Natural killer cell (primary cell): ENCODE data around the gene CCR5AS.
"Not testable (repeated sequence)": the region's sequence is repeated elsewhere in the genome, so short reads cannot be mapped to it uniquely, and the experiment has no call there.

Source experiments
- ATAC-seq, 3 donors: fragments of 150-1000 bp in 2 of 3; fragments of 200-7000 bp in 1 of 3; cut with Tn5 transposase; 1 replicate in 1 of 3; 2 replicates in 2 of 3; pipeline ENCODE4 v1.10.0; 2021; ENCODE audit warnings: mild to moderate bottlenecking in 2 of 3, moderate library complexity in 2 of 3
- DNase-seq, 2 donors: peaks; one replicate each; pipeline versions ENCODE4 v3.0.0 to v3.0.0-alpha.2; 2013 to 2021; ENCODE audit warnings: mixed read lengths in 1 of 2
- H3K27ac ChIP-seq: one replicate; pipeline ENCODE4 v1.5.1; 2013; ENCODE audit warnings: mild to moderate bottlenecking, low read length
- H3K27me3 ChIP-seq: one replicate; pipeline ENCODE4 v1.6.1; 2013; ENCODE audit warnings: low read length; ENCODE audit not compliant: control insufficient read depth, insufficient read depth
- H3K36me3 ChIP-seq: one replicate; pipeline ENCODE4 v1.6.1; 2013; ENCODE audit warnings: low read length; ENCODE audit not compliant: control insufficient read depth, insufficient read depth
- H3K4me1 ChIP-seq: one replicate; pipeline ENCODE4 v1.6.1; 2013; ENCODE audit warnings: low read length; ENCODE audit not compliant: control insufficient read depth, insufficient read depth
- H3K4me3 ChIP-seq: one replicate; pipeline ENCODE4 v1.5.1; 2013; ENCODE audit warnings: low read length
- H3K9me3 ChIP-seq: one replicate; pipeline ENCODE4 v1.6.1; 2013; ENCODE audit warnings: low read length; ENCODE audit not compliant: control insufficient read depth, insufficient read depth
- H3K27ac Mint-ChIP-seq, 2 donors: one replicate each; pipeline ENCODE4 v1.8.0; 2022; ENCODE audit warnings: mild to moderate bottlenecking in 2 of 2, mixed read lengths in 2 of 2, moderate library complexity in 1 of 2
- H3K27me3 Mint-ChIP-seq, 2 donors: one replicate each; pipeline ENCODE4 v1.8.0; 2022; ENCODE audit warnings: low read depth in 2 of 2, mixed read lengths in 2 of 2
- H3K36me3 Mint-ChIP-seq: one replicate; pipeline ENCODE4 v1.8.0; 2022; ENCODE audit warnings: mixed read lengths
- H3K4me1 Mint-ChIP-seq, 2 donors: one replicate each; pipeline ENCODE4 v1.8.0; 2022; ENCODE audit warnings: mixed read lengths in 2 of 2
- H3K4me3 Mint-ChIP-seq: one replicate; pipeline ENCODE4 v1.8.0; 2022; ENCODE audit warnings: mild to moderate bottlenecking, moderate library complexity, mixed read lengths
- H3K9me3 Mint-ChIP-seq, 2 donors: one replicate each; pipeline ENCODE4 v1.8.0; 2022; ENCODE audit warnings: mixed read lengths in 2 of 2
- WGBS: methylation state at CpG from one replicate; pipeline ENCODE4 v1.1.7; 2013; ENCODE audit warnings: missing lambda C conversion rate; ENCODE audit not compliant: insufficient coverage; 5-methylcytosine and 5-hydroxymethylcytosine counted together
- intact Hi-C: fragments of 100-400 bp; cut with micrococcal nuclease; formaldehyde crosslinking; loops from one replicate; pipeline ENCODE4 v1.14.2; 2022
- TF ChIP-seq, protein P1 (sequence below): fragments of 200-600 bp; IDR thresholded peaks from one replicate; pipeline ENCODE4 v1.8.0; 2022; ENCODE audit warnings: antibody characterized with exemption

CCR5AS gene

DNA sequence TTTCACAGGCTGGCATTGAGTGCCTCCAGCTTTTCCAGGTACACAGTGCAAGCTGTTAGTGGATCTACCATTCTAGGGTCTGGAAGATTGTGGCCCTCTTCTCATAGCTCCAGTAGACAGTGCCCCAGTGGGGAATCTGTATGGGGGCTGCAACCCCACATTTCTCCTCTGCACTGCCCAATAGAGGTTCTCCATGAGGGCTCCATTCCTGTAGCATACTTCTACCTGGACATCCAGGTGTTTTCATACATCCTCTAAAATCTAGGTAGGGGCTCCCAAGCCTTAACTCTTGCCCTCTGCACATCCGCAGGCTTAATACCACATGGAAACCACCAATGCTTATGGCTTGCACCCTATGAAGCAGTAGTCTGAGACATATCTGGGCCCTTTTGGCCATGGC, 68.0 kb downstream of the CCR5AS start:
- Histone ChIP-seq H3K27me3 (no peaks in the 10 kb centered on the region), H3K4me3 (no peak overlapping the region), H3K9me3 (peaks cover 22% of the 10 kb centered on the region), H3K27ac (no peak overlapping the region), H3K36me3 (no peaks in the 10 kb centered on the region), H3K4me1 (peaks cover 4% of the 10 kb centered on the region)
- intact Hi-C loops = no loop called here
- ATAC-seq (no peak), DNase-seq (no peak)
- Mint-ChIP-seq H3K36me3 (peaks cover 8% of the 10 kb centered on the region), H3K27me3 (no peaks in the 10 kb centered on the region), H3K27ac (no peak overlapping the region), H3K9me3 (peaks cover 4 to 13% of the 10 kb centered on the region in 2 donors), H3K4me3 (no peak overlapping the region), H3K4me1 (peaks cover under 1 to 6% of the 10 kb centered on the region in 2 donors)
- TF ChIP-seq, protein P1, sequence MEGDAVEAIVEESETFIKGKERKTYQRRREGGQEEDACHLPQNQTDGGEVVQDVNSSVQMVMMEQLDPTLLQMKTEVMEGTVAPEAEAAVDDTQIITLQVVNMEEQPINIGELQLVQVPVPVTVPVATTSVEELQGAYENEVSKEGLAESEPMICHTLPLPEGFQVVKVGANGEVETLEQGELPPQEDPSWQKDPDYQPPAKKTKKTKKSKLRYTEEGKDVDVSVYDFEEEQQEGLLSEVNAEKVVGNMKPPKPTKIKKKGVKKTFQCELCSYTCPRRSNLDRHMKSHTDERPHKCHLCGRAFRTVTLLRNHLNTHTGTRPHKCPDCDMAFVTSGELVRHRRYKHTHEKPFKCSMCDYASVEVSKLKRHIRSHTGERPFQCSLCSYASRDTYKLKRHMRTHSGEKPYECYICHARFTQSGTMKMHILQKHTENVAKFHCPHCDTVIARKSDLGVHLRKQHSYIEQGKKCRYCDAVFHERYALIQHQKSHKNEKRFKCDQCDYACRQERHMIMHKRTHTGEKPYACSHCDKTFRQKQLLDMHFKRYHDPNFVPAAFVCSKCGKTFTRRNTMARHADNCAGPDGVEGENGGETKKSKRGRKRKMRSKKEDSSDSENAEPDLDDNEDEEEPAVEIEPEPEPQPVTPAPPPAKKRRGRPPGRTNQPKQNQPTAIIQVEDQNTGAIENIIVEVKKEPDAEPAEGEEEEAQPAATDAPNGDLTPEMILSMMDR = no peak
- 95% methylated on average over 1 of the region's 1 CpG for WGBS

DNA sequence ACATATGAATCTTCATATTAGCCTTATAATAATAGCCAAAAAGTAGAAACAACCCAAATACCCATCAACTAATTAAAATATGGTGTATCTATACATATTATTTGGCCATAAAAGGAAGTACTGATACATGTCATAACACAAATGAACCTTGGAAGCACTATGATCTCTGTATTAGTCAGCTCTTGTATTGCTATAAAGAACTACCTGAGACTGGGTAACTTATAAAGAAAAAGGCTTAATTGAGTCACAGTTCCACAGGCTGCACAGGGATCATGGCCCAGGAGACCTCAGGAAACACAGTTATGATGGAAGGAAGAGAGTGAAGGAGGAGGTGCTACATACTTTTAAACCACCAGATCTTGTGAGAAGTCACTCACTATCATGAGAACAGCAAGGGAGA, 69.0 kb downstream of the CCR5AS start:
- TF ChIP-seq, protein P1 = no peak
- H3K36me3 Mint-ChIP-seq = peaks cover 8% of the 10 kb centered on the region
- H3K4me3 Mint-ChIP-seq = no peak overlapping the region
- Histone ChIP-seq H3K4me1 (peaks cover 4% of the 10 kb centered on the region), H3K27ac (no peak overlapping the region), H3K9me3 (peaks cover 22% of the 10 kb centered on the region), H3K27me3 (no peaks in the 10 kb centered on the region), H3K36me3 (no peaks in the 10 kb centered on the region), H3K4me3 (no peak overlapping the region)
- peaks cover 6 to 8% of the 10 kb centered on the region in 2 donors for H3K4me1 Mint-ChIP-seq
- H3K27me3 Mint-ChIP-seq = no peaks in the 10 kb centered on the region
- intact Hi-C loops = no loop called here
- ATAC-seq (no peak), DNase-seq (no peak)
- no peak overlapping the region for H3K27ac Mint-ChIP-seq
- peaks cover 4 to 13% of the 10 kb centered on the region in 2 donors for H3K9me3 Mint-ChIP-seq

DNA sequence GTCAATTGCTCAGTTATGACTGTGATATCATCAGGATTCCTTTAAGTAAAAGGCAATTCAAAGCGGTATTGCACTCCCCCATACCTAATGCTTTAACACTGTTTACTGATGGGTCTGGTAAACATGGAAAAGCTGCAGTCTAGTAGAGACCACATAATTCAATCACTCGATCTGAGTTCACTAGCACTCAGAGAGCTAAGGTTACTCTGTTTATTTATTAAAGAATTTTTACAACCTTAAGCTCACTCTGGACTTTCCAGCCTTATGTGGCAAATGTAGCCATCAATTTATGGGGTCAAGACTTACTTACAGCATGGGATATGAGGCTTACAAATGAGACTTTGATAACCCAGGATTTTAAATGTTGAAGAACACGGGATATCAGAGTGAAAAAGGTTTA, 71.3 kb downstream of the CCR5AS start:
- no peaks in the 10 kb centered on the region for H3K36me3 ChIP-seq
- no peak overlapping the region for H3K4me3 Mint-ChIP-seq
- H3K27me3 ChIP-seq = no peaks in the 10 kb centered on the region
- peaks cover 22% of the 10 kb centered on the region for H3K9me3 ChIP-seq
- ATAC-seq (no peak), DNase-seq (no peak)
- H3K36me3 Mint-ChIP-seq = peaks cover 8% of the 10 kb centered on the region
- peaks cover 4 to 13% of the 10 kb centered on the region in 2 donors for H3K9me3 Mint-ChIP-seq
- TF ChIP-seq, protein P1 = no peak
- H3K27me3 Mint-ChIP-seq = peaks cover 0 to 3% of the 10 kb centered on the region in 2 donors
- no peak overlapping the region for H3K4me3 ChIP-seq
- no peak overlapping the region for H3K27ac ChIP-seq
- peaks cover 4% of the 10 kb centered on the region for H3K4me1 ChIP-seq
- WGBS = 94% methylated on average over 2 of the region's 3 CpGs
- intact Hi-C loops = no loop called here
- no peak overlapping the region for H3K27ac Mint-ChIP-seq
- H3K4me1 Mint-ChIP-seq = peaks cover 6 to 8% of the 10 kb centered on the region in 2 donors

DNA sequence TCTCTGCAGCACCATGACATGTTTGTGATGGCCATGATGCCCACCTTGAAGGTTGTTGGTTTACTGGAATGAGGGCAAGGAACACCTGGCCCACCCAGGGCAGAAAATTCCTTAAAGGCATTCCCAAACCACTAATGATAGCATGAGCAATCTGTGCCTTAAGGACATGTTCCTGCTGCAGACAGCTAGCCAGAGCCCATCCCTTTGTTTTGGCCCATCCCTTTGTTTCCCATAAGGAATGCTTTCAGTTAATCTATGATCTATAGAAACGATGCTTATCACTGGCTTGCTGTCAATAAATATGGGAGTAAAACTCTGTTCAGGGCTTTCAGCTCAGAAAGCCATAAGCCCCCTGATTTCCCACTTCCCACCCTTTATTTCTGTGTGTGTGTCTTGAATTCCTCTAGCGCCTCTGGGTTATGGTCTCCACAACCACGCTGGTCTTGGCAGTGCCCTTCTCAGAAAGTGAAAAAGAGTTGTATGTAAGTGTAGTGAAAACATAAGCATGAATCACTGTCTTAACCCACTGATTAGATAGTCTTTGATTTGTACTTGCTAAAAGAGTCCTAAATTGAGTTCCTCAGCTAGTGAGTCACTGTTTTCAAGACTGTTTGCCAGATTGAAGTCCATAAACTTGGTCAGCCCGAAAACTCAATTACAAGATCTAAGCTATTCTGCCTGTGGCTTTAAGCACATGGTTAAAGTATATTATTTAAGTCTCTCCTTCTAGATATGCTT, 72.0 kb downstream of the CCR5AS start:
- Histone ChIP-seq H3K27ac (no peak overlapping the region), H3K36me3 (no peaks in the 10 kb centered on the region), H3K9me3 (peaks cover 20% of the 10 kb centered on the region), H3K4me1 (peaks cover 4% of the 10 kb centered on the region), H3K27me3 (no peaks in the 10 kb centered on the region), H3K4me3 (no peak overlapping the region)
- peaks cover 0 to 3% of the 10 kb centered on the region in 2 donors for H3K27me3 Mint-ChIP-seq
- peaks cover 8% of the 10 kb centered on the region for H3K36me3 Mint-ChIP-seq
- WGBS = 90% methylated on average over 4 of the region's 4 CpGs
- peaks cover 2 to 10% of the 10 kb centered on the region in 2 donors for H3K9me3 Mint-ChIP-seq
- no peak overlapping the region for H3K27ac Mint-ChIP-seq
- intact Hi-C loops = no loop called here
- no peak for DNase-seq
- H3K4me1 Mint-ChIP-seq = peaks cover 6 to 8% of the 10 kb centered on the region in 2 donors
- TF ChIP-seq, protein P1 = no peak
- ATAC-seq = no peak
- no peak overlapping the region for H3K4me3 Mint-ChIP-seq

DNA sequence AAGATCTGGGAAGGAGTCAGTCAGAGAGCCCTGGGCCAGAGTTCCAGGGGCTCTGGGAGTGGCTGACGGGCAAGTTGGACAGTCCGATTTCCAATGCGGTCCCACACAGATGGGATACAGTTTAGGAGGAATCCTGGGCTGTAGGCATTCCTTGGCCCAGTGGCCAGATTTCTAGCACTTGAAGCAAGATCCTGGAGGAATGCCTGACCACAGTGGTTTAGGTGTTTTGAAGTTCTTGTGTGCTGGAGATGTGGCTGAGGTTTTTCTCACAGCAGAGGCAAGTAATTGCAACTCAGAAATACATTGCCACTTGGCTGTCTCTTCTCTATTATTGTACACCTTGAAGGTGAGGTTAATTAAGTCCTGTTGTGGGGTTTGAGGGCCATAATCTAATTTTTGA, 76.2 kb downstream of the CCR5AS start:
- intact Hi-C loops, H3K4me1 Mint-ChIP-seq, ATAC-seq, H3K9me3 Mint-ChIP-seq, H3K36me3 Mint-ChIP-seq, H3K27me3 ChIP-seq, H3K36me3 ChIP-seq, H3K27ac Mint-ChIP-seq, H3K27me3 Mint-ChIP-seq, H3K9me3 ChIP-seq, H3K4me1 ChIP-seq, H3K27ac ChIP-seq, H3K4me3 ChIP-seq, DNase-seq, H3K4me3 Mint-ChIP-seq: not testable (repeated sequence)
- WGBS = 98% methylated on average over 3 of the region's 3 CpGs
